ENCODE results near the gene KPNA3.

DNA sequence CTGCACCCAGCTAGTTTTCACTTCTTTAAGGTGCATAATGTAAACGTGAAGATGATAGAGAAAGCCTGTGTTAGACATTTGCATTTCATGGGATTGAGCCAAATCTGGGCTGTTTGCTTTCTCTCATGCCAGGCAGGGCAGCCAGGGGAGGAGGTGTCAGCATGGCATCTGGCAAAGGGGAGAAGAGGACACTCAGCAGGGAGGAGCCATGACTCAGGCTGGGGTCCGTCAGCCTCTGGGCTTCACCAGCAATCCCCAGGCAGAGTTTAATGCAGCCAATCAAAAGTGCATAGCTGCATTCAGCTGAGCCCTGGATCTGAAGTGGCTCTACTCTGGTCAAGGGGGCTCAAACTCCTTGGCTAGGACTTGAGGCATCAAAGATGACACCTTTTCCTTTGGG, 124.7 kb downstream of the KPNA3 start:
- TF ChIP-seq, protein P1, sequence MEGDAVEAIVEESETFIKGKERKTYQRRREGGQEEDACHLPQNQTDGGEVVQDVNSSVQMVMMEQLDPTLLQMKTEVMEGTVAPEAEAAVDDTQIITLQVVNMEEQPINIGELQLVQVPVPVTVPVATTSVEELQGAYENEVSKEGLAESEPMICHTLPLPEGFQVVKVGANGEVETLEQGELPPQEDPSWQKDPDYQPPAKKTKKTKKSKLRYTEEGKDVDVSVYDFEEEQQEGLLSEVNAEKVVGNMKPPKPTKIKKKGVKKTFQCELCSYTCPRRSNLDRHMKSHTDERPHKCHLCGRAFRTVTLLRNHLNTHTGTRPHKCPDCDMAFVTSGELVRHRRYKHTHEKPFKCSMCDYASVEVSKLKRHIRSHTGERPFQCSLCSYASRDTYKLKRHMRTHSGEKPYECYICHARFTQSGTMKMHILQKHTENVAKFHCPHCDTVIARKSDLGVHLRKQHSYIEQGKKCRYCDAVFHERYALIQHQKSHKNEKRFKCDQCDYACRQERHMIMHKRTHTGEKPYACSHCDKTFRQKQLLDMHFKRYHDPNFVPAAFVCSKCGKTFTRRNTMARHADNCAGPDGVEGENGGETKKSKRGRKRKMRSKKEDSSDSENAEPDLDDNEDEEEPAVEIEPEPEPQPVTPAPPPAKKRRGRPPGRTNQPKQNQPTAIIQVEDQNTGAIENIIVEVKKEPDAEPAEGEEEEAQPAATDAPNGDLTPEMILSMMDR (IDR thresholded peaks at IDR 0.05; ENCODE audit: low read depth, low read length): no peak
- TF ChIP-seq EZH2phosphoT487 (IDR thresholded peaks at IDR 0.05; ENCODE audit: low read depth): no peak
